Keratinocyte (primary cell): ENCODE data around the gene PHACTR1. TPM values are rescaled to one million over a fixed set of nuclear protein-coding genes. Genes with fewer than 3 reads are reported as not detected.

ENCODE experiments used
- DNase-seq: peaks from one replicate; pipeline ENCODE4 v3.0.0-alpha.2; 2011; ENCODE audit warnings: low read depth, missing footprints, low spot score
- FAIRE-seq: peaks from 2 replicates; lab custom pipeline; 2011; peaks lifted over from hg19 to GRCh38; lab: Jason Lieb, UNC
- H2AFZ ChIP-seq: 2 replicates; pipeline ENCODE4 v1.6.0; 2012; ENCODE audit warnings: low read length, control low read depth, inconsistent platforms; ENCODE audit not compliant: control insufficient read depth
- H3K27ac ChIP-seq: 2 replicates; pipeline ENCODE4 v1.5.1; 2011; ENCODE audit warnings: low read length; ENCODE audit not compliant: control insufficient read depth, insufficient read depth
- H3K27me3 ChIP-seq: 3 replicates; pipeline ENCODE4 v1.6.0; 2011; ENCODE audit warnings: low read length; ENCODE audit not compliant: control insufficient read depth, insufficient read depth; ENCODE audit errors: extremely low read depth
- H3K36me3 ChIP-seq, 2 experiments: 2 replicates in 1 of 2; 3 replicates in 1 of 2; pipeline ENCODE4 v1.5.1; 2011; ENCODE audit warnings: low read length in 2 of 2, mild to moderate bottlenecking in 1 of 2; ENCODE audit not compliant: control insufficient read depth in 2 of 2, insufficient read depth in 2 of 2; ENCODE audit errors: extremely low read depth in 1 of 2
- H3K4me1 ChIP-seq: 3 replicates; pipeline ENCODE4 v1.5.1; 2011; ENCODE audit warnings: low read length; ENCODE audit not compliant: control insufficient read depth, insufficient read depth; ENCODE audit errors: extremely low read depth
- H3K4me2 ChIP-seq: 3 replicates; pipeline ENCODE4 v1.6.0; 2011; ENCODE audit warnings: low read depth, low read length; ENCODE audit not compliant: control insufficient read depth, insufficient read depth; ENCODE audit errors: extremely low read depth
- H3K4me3 ChIP-seq, 3 experiments: fragments of 200-600 bp in 1 of 3; sonication (generic) in 1 of 3; 2 replicates in 2 of 3; 3 replicates in 1 of 3; pipeline ENCODE4 v1.5.1; 2011 to 2016; ENCODE audit warnings: low read length in 3 of 3, mild to moderate bottlenecking in 3 of 3, control low read depth in 2 of 3, inconsistent platforms in 1 of 3, low read depth in 1 of 3, mixed read lengths in 1 of 3, mixed run types in 1 of 3, moderate library complexity in 1 of 3; ENCODE audit not compliant: control insufficient read depth in 2 of 3, insufficient read depth in 2 of 3; ENCODE audit errors: extremely low read depth in 1 of 3
- H3K79me2 ChIP-seq: 2 replicates; pipeline ENCODE4 v1.6.0; 2012; ENCODE audit warnings: low read length; ENCODE audit not compliant: control insufficient read depth, insufficient read depth
- H3K9ac ChIP-seq: 3 replicates; pipeline ENCODE4 v1.6.0; 2011; ENCODE audit warnings: low read length; ENCODE audit not compliant: control insufficient read depth, insufficient read depth; ENCODE audit errors: extremely low read depth
- H3K9me1 ChIP-seq: 3 replicates; pipeline ENCODE4 v1.6.0; 2011; ENCODE audit warnings: low read length; ENCODE audit not compliant: control insufficient read depth, insufficient read depth; ENCODE audit errors: extremely low read depth
- H3K9me3 ChIP-seq: 2 replicates; pipeline ENCODE4 v1.5.1; 2012; ENCODE audit warnings: low read depth, low read length; ENCODE audit not compliant: control insufficient read depth
- H4K20me1 ChIP-seq: 3 replicates; pipeline ENCODE4 v1.6.0; 2011; ENCODE audit warnings: low read length; ENCODE audit not compliant: control insufficient read depth, insufficient read depth; ENCODE audit errors: extremely low read depth
- EZH2 ChIP-seq: IDR thresholded peaks from one replicate; pipeline ENCODE4 v1.6.1; 2012; ENCODE audit warnings: inconsistent platforms, mild to moderate bottlenecking, low read length, moderate library complexity
- dilution Hi-C: fragments of 300-500 bp; cut with MboI; formaldehyde crosslinking; loops from one replicate; pipeline ENCODE4 v1.7.0; 2020; ENCODE audit warnings: low sequenced_read_pairs; ENCODE audit not compliant: extremely low pct_ligation_motif_present
- polyA plus RNA-seq, 5 experiments: library from polyadenylated mRNA; depleted of rRNA in 3 of 5; stranded (reverse) in 3 of 5; stranded (forward) in 1 of 5; unstranded in 1 of 5; fragments of >200 nt; gene quantifications; 1 replicate in 1 of 5; 2 replicates in 3 of 5; 3 replicates in 1 of 5; pipeline versions ENCODE4 v1.2.1 to v1.2.3, GENCODE V29; 2011 to 2012; ENCODE audit warnings: missing spikeins in 2 of 5, low read depth in 1 of 5, low replicate concordance in 1 of 5
- TF ChIP-seq, protein P1 (sequence below), 3 experiments: IDR thresholded peaks in 1 of 3; conservative IDR thresholded peaks in 1 of 3; optimal IDR thresholded peaks in 1 of 3; 2 replicates in 2 of 3; 3 replicates in 1 of 3; pipeline versions ENCODE3 to v1.5.1; 2011; ENCODE audit warnings: low read length in 3 of 3, mild to moderate bottlenecking in 3 of 3, moderate library complexity in 2 of 3, control low read depth in 1 of 3, inconsistent platforms in 1 of 3; ENCODE audit not compliant: insufficient read depth in 2 of 3; ENCODE audit errors: extremely low read depth in 1 of 3

Gene PHACTR1
- polyA plus RNA-seq, 1 donor (not counting 4 experiments of a cell fraction or from before 2014, with no cell fraction given): 0.22 TPM

GRCh38 chr6:13302751-13303667, 586.4 kb downstream of the PHACTR1 start:
- Histone ChIP-seq H3K36me3 (peaks cover 9 to 18% of the 10 kb centered on the region in 2 experiments), H2AFZ (no peak overlapping the region), H3K4me2 (peak overlapping the region; percentile 48), H3K9me3 (no peaks in the 10 kb centered on the region), H3K4me3 (no peak overlapping the region), H3K79me2 (no peaks in the 10 kb centered on the region), H3K9me1 (no peaks in the 10 kb centered on the region), H4K20me1 (no peaks in the 10 kb centered on the region), H3K27me3 (no peaks in the 10 kb centered on the region), H3K4me1 (peaks cover 12% of the 10 kb centered on the region), H3K27ac (peak overlapping the region; percentile 71), H3K9ac (no peak overlapping the region)
- dilution Hi-C loops: no loop called here
- DNase-seq (peak; percentile 44), FAIRE-seq (no peak)
- TF ChIP-seq EZH2: no peak
- TF ChIP-seq, protein P1, sequence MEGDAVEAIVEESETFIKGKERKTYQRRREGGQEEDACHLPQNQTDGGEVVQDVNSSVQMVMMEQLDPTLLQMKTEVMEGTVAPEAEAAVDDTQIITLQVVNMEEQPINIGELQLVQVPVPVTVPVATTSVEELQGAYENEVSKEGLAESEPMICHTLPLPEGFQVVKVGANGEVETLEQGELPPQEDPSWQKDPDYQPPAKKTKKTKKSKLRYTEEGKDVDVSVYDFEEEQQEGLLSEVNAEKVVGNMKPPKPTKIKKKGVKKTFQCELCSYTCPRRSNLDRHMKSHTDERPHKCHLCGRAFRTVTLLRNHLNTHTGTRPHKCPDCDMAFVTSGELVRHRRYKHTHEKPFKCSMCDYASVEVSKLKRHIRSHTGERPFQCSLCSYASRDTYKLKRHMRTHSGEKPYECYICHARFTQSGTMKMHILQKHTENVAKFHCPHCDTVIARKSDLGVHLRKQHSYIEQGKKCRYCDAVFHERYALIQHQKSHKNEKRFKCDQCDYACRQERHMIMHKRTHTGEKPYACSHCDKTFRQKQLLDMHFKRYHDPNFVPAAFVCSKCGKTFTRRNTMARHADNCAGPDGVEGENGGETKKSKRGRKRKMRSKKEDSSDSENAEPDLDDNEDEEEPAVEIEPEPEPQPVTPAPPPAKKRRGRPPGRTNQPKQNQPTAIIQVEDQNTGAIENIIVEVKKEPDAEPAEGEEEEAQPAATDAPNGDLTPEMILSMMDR (optimal IDR thresholded peaks at IDR 0.05 in 1 of 3, IDR thresholded peaks at IDR 0.05 in 1 of 3, conservative IDR thresholded peaks at IDR 0.05 in 1 of 3; ENCODE audit: extremely low read depth in 1 of 3, insufficient read depth in 2 of 3, low read length in 3 of 3): no peak

DNA sequence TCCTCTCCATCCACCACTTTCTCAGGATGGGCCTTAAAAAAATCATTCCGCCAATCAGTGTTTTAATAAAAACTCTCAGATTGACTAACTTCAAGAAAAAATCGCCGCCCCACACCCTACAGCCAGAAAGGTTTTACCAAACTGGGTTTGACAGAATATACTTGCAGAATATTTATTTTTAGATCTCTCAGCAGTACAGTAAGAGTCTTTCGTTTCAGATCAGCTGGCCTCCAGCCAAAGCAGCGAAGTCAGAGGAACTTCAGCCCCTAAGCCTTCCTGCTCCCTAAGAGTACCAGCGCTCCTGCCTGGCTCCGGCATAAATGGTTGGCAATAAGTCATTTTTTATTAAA, 587.1 kb downstream of the PHACTR1 start:
- Histone ChIP-seq H2AFZ (no peak overlapping the region), H3K9me1 (no peaks in the 10 kb centered on the region), H3K4me3 (no peak overlapping the region), H3K27me3 (no peaks in the 10 kb centered on the region), H3K4me2 (no peak overlapping the region), H3K79me2 (no peaks in the 10 kb centered on the region), H3K4me1 (peaks cover 12% of the 10 kb centered on the region), H4K20me1 (no peaks in the 10 kb centered on the region), H3K9me3 (no peaks in the 10 kb centered on the region), H3K9ac (no peak overlapping the region), H3K36me3 (peaks cover 11 to 18% of the 10 kb centered on the region in 2 experiments), H3K27ac (peak overlapping the region; percentile 71)
- DNase-seq (no peak), FAIRE-seq (no peak)
- dilution Hi-C loops: no loop called here
- TF ChIP-seq, protein P1 (optimal IDR thresholded peaks at IDR 0.05 in 1 of 3, IDR thresholded peaks at IDR 0.05 in 1 of 3, conservative IDR thresholded peaks at IDR 0.05 in 1 of 3; ENCODE audit: extremely low read depth in 1 of 3, insufficient read depth in 2 of 3, low read length in 3 of 3): no peak
- TF ChIP-seq EZH2: no peak
